DOHH2 (cell line): Measurements from ENCODE around the gene SYNGR4.

Source experiments
- EZH2phosphoT487 ChIP-seq: fragments of 200-600 bp; sonication (generic); IDR thresholded peaks from 2 replicates; pipeline ENCODE4 v1.6.1; 2017; ENCODE audit warnings: borderline replicate concordance, mild to moderate bottlenecking, antibody characterized with exemption, low read length, moderate library complexity, mixed read lengths
- TF ChIP-seq, protein P1 (sequence below): fragments of 200-600 bp; sonication (generic); IDR thresholded peaks from one replicate; pipeline ENCODE4 v1.5.1; 2014; ENCODE audit warnings: antibody characterized with exemption, mild to moderate bottlenecking, low read depth, low read length; ENCODE audit not compliant: poor library complexity, severe bottlenecking

GRCh38 chr19:48386981-48387380, 22.8 kb downstream of the SYNGR4 start:
- TF ChIP-seq, protein P1, sequence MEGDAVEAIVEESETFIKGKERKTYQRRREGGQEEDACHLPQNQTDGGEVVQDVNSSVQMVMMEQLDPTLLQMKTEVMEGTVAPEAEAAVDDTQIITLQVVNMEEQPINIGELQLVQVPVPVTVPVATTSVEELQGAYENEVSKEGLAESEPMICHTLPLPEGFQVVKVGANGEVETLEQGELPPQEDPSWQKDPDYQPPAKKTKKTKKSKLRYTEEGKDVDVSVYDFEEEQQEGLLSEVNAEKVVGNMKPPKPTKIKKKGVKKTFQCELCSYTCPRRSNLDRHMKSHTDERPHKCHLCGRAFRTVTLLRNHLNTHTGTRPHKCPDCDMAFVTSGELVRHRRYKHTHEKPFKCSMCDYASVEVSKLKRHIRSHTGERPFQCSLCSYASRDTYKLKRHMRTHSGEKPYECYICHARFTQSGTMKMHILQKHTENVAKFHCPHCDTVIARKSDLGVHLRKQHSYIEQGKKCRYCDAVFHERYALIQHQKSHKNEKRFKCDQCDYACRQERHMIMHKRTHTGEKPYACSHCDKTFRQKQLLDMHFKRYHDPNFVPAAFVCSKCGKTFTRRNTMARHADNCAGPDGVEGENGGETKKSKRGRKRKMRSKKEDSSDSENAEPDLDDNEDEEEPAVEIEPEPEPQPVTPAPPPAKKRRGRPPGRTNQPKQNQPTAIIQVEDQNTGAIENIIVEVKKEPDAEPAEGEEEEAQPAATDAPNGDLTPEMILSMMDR: no peak
- no peak for TF ChIP-seq EZH2phosphoT487
